Transverse colon (tissue), 4 donors: ENCODE data around the gene ERFE. TPM values are rescaled to one million over a fixed set of nuclear protein-coding genes. Genes with fewer than 3 reads are reported as not detected.

ENCODE experiments used
- DNase-seq: peaks from one replicate; pipeline ENCODE4 v3.0.0-alpha.2; 2019
- H3K27ac ChIP-seq, 4 donors: fragments of 200-600 bp; sonication (generic); 2 replicates each; pipeline ENCODE4 v1.5.1; 2016 to 2018; ENCODE audit warnings: inconsistent platforms in 4 of 4
- H3K27me3 ChIP-seq: fragments of 200-600 bp; sonication (generic); 2 replicates; pipeline ENCODE4 v1.5.1; 2017; ENCODE audit warnings: inconsistent platforms
- H3K36me3 ChIP-seq, 4 donors: fragments of 200-600 bp; sonication (generic); 2 replicates each; pipeline ENCODE4 v1.5.1; 2017 to 2019; ENCODE audit warnings: inconsistent platforms in 4 of 4
- H3K4me1 ChIP-seq, 4 donors: fragments of 200-600 bp; sonication (generic); 2 replicates each; pipeline ENCODE4 v1.5.1; 2017 to 2020; ENCODE audit warnings: inconsistent platforms in 4 of 4
- H3K4me3 ChIP-seq, 4 donors: fragments of 200-600 bp; sonication (generic); 1 replicate in 1 of 4; 2 replicates in 3 of 4; pipeline versions ENCODE4 v1.5.1 to v1.6.1; 2017 to 2019; ENCODE audit warnings: inconsistent platforms in 4 of 4
- H3K9me3 ChIP-seq, 2 donors: fragments of 200-600 bp; sonication (generic); 2 replicates each; pipeline ENCODE4 v1.5.1; 2017 to 2019; ENCODE audit warnings: inconsistent platforms in 2 of 2
- CTCF ChIP-seq, 5 experiments: fragments of 200-600 bp in 3 of 5; fragments of 450-650 bp in 2 of 5; sonication (generic) in 3 of 5; IDR thresholded peaks; 1 replicate in 2 of 5; 2 replicates in 3 of 5; pipeline ENCODE4 v1.5.1; 2016 to 2017; ENCODE audit warnings: antibody characterized with exemption in 5 of 5, inconsistent platforms in 3 of 5, mild to moderate bottlenecking in 2 of 5, moderate library complexity in 1 of 5
- EP300 ChIP-seq: sonication (generic); formaldehyde crosslinking; IDR thresholded peaks from one replicate; pipeline ENCODE4 v1.6.1; 2017; ENCODE audit warnings: antibody characterized with exemption, low read depth
- POLR2A ChIP-seq: fragments of 450-650 bp; IDR thresholded peaks from one replicate; pipeline ENCODE4 v1.6.1; 2016; ENCODE audit warnings: antibody characterized with exemption, mild to moderate bottlenecking, moderate library complexity
- POLR2AphosphoS5 ChIP-seq, 3 donors: sonication (generic); formaldehyde crosslinking; IDR thresholded peaks; one replicate each; pipeline ENCODE4 v1.6.1; 2016; ENCODE audit warnings: antibody characterized with exemption in 3 of 3
- WGBS, 2 donors: methylation state at CpG; one replicate each; pipeline ENCODE4 v1.1.5; 2018; ENCODE audit warnings: low coverage in 1 of 2; 5-methylcytosine and 5-hydroxymethylcytosine counted together
- in situ Hi-C, 4 donors: fragments of 200-750 bp; cut with MboI; loops; one replicate each; pipeline versions ENCODE4 v1.15.0 to v1.15.1; 2017; ENCODE audit warnings: low sequenced_read_pairs in 3 of 4, low pct_ligation_motif_present in 1 of 4, low pct_unique_long_range_greater_than_20kb in 1 of 4
- intact Hi-C: fragments of 100-400 bp; cut with DNase I; formaldehyde crosslinking; loops from one replicate; pipeline ENCODE4 v1.15.1; 2023; ENCODE audit warnings: low total_unique reads
- total RNA-seq, 4 donors: library from RNA; depleted of rRNA; stranded (reverse); fragments of >200 nt; gene quantifications; one replicate each; pipeline ENCODE4 v1.1.0, GENCODE V29; 2016

ERFE gene
- total RNA-seq, 4 donors from 2014 or later, result 0.41 TPM; not detected in 3

GRCh38 chr2:238138331-238139195, 20.2 kb upstream of the ERFE start, which contains the start of gene KLHL30:
KLHL30 (plus strand) TSS chr2:238138668; CDS start chr2:238140755, 2,087 bp downstream.
- in situ Hi-C loops (no loop called here), intact Hi-C loops (no loop called here)
- H3K36me3 ChIP-seq, result no peaks in the 10 kb centered on the region
- H3K27ac ChIP-seq, result no peak within 1 kb of the TSS
- H3K9me3 ChIP-seq, result no peaks in the 10 kb centered on the region
- WGBS, 2 donors, result 57% methylated on average over 16 of the region's 22 CpGs; no CpG with 5 or more reads in 1 of the 2 donors
- H3K4me1 ChIP-seq, result peaks cover 7 to 33% (median 26%) of the 10 kb centered on the region in 4 donors
- H3K4me3 ChIP-seq, result peak within 1 kb of the TSS in 1 of 4 donors; percentile 1
- TF ChIP-seq EP300, result no peak
- no peak for TF ChIP-seq POLR2AphosphoS5 (IDR thresholded peaks at IDR 0.05)
- TF ChIP-seq CTCF (IDR thresholded peaks at IDR 0.05), result no peak
- no peak for TF ChIP-seq POLR2A
- DNase-seq, result no peak
- peaks cover 5% of the 10 kb centered on the region for H3K27me3 ChIP-seq

- DNase-seq, result no peak
- 56% methylated on average over 51 of the region's 56 CpGs; no CpG with 5 or more reads in 1 of the 2 donors for WGBS, 2 donors
- Histone ChIP-seq H3K4me3 (peak overlapping the region in 1 of 4 donors; percentile 1), H3K9me3 (no peaks in the 10 kb centered on the region), H3K27me3 (peaks cover 5% of the 10 kb centered on the region), H3K4me1 (peaks cover 7 to 36% (median 29%) of the 10 kb centered on the region in 4 donors), H3K36me3 (no peaks in the 10 kb centered on the region), H3K27ac (no peak overlapping the region)
- in situ Hi-C loops (no loop called here), intact Hi-C loops (loop anchor here (10.0 kb wide), 1 partner anchor 285 kb away; the partner anchor contains the start of gene RAMP1)
- TF ChIP-seq EP300 (no peak), POLR2AphosphoS5 (IDR thresholded peaks at IDR 0.05) (no peak), POLR2A (no peak), CTCF (IDR thresholded peaks at IDR 0.05) (peak; percentile 45 to 62 (median 47))
Measured at GRCh38 chr2:238139196-238140039, 19.4 kb upstream of the ERFE start.

GRCh38 chr2:238140040-238140439, 18.7 kb upstream of the ERFE start:
- no peaks in the 10 kb centered on the region for H3K36me3 ChIP-seq
- H3K4me1 ChIP-seq, result peaks cover 7 to 36% (median 29%) of the 10 kb centered on the region in 4 donors
- H3K4me3 ChIP-seq, result no peak overlapping the region
- TF ChIP-seq POLR2A (no peak), CTCF (IDR thresholded peaks at IDR 0.05) (no peak), POLR2AphosphoS5 (IDR thresholded peaks at IDR 0.05) (no peak), EP300 (no peak)
- peaks cover 5% of the 10 kb centered on the region for H3K27me3 ChIP-seq
- in situ Hi-C loops, result no loop called here
- H3K9me3 ChIP-seq, result no peaks in the 10 kb centered on the region
- no peak for DNase-seq
- H3K27ac ChIP-seq, result no peak overlapping the region
- intact Hi-C loops, result loop anchor here (10.0 kb wide), 1 partner anchor 285 kb away; the partner anchor contains the start of gene RAMP1
- WGBS, 2 donors, result 67% methylated on average over 7 of the region's 7 CpGs; no CpG with 5 or more reads in 1 of the 2 donors
